ENCODE data around the gene HSPE1.
"Not testable (repeated sequence)": the region's sequence is repeated elsewhere in the genome, so short reads cannot be mapped to it uniquely, and the experiment has no call there.

Gene HSPE1

GRCh38 chr2:197547163-197547900 lies 47.2 kb downstream of the HSPE1 start:
- no peak for TF ChIP-seq CTCF (conservative IDR thresholded peaks at IDR 0.05; ENCODE audit: low read depth)
- no peak overlapping the region for H3K27ac ChIP-seq
- DNase-seq (ENCODE audit: low spot score) = no peak
- ChIA-PET POLR2A (ENCODE audit: low non-redundant PET) (no interaction called here), CTCF (no interaction called here)

- POLR2A ChIA-PET (ENCODE audit: low non-redundant PET) = no interaction called here
- no peak for DNase-seq (ENCODE audit: low spot score)
- H3K27ac ChIP-seq = no peak overlapping the region
- CTCF ChIA-PET = interaction anchor here (0.6 kb wide), 1 partner anchor 41 kb away, joined by 5 read pairs; no protein-coding TSS in a partner anchor
- no peak for TF ChIP-seq CTCF (conservative IDR thresholded peaks at IDR 0.05; ENCODE audit: low read depth)
These were observed 48.4 kb downstream of the HSPE1 start for GRCh38 chr2:197548582-197548981.

- POLR2A ChIA-PET (ENCODE audit: low non-redundant PET); DNase-seq (ENCODE audit: low spot score): not testable (repeated sequence)
- CTCF ChIA-PET = interaction anchor here (1.0 kb wide), 1 partner anchor 9 kb away, joined by 4 read pairs; no protein-coding TSS in a partner anchor
These were observed 51.1 kb downstream of the HSPE1 start for GRCh38 chr2:197551260-197551659.

More at GRCh38 chr2:197551260-197551659, 51.1 kb downstream of the HSPE1 start:
- H3K27ac ChIP-seq = not testable (repeated sequence)
